ENCODE data around the gene DCC. TPM values are rescaled to one million over a fixed set of nuclear protein-coding genes. Genes with fewer than 3 reads are reported as not detected.

DCC gene
- total RNA-seq, 3 donors from 2014 or later (not counting 1 experiment from before 2014, with no cell fraction given) = not detected

- no peak overlapping the region for H3K4me3 Mint-ChIP-seq
- no peak overlapping the region for H3K4me3 ChIP-seq (ENCODE audit: low read length)
- H3K36me3 Mint-ChIP-seq = no peaks in the 10 kb centered on the region
- no peak for DNase-seq
- WGBS (ENCODE audit: insufficient coverage) = 65% methylated on average over 4 of the region's 4 CpGs
- no peak overlapping the region for H3K27ac Mint-ChIP-seq
- intact Hi-C loops (cut with micrococcal nuclease) = no loop called here
- no peaks in the 10 kb centered on the region for H3K4me1 Mint-ChIP-seq
- no peaks in the 10 kb centered on the region for H3K4me1 ChIP-seq (ENCODE audit: control insufficient read depth, insufficient read depth, low read length)
- H3K9me3 Mint-ChIP-seq = peaks cover 3 to 9% of the 10 kb centered on the region in 2 donors
- H3K36me3 ChIP-seq (ENCODE audit: control insufficient read depth, insufficient read depth, low read length) = no peaks in the 10 kb centered on the region
- TF ChIP-seq, protein P1, sequence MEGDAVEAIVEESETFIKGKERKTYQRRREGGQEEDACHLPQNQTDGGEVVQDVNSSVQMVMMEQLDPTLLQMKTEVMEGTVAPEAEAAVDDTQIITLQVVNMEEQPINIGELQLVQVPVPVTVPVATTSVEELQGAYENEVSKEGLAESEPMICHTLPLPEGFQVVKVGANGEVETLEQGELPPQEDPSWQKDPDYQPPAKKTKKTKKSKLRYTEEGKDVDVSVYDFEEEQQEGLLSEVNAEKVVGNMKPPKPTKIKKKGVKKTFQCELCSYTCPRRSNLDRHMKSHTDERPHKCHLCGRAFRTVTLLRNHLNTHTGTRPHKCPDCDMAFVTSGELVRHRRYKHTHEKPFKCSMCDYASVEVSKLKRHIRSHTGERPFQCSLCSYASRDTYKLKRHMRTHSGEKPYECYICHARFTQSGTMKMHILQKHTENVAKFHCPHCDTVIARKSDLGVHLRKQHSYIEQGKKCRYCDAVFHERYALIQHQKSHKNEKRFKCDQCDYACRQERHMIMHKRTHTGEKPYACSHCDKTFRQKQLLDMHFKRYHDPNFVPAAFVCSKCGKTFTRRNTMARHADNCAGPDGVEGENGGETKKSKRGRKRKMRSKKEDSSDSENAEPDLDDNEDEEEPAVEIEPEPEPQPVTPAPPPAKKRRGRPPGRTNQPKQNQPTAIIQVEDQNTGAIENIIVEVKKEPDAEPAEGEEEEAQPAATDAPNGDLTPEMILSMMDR (IDR thresholded peaks at IDR 0.05) = no peak
- no peak for ATAC-seq
- H3K27ac ChIP-seq (ENCODE audit: low read length) = no peak overlapping the region
- no peaks in the 10 kb centered on the region for H3K27me3 ChIP-seq (ENCODE audit: control insufficient read depth, insufficient read depth, low read length)
- H3K9me3 ChIP-seq (ENCODE audit: control insufficient read depth, insufficient read depth, low read length) = no peaks in the 10 kb centered on the region
- no peaks in the 10 kb centered on the region for H3K27me3 Mint-ChIP-seq (ENCODE audit: low read depth in 2 of 2)
These were observed 111.3 kb downstream of the DCC start for GRCh38 chr18:52451256-52451655.

GRCh38 chr18:52451851-52452250 lies 111.9 kb downstream of the DCC start:
- no peak overlapping the region for H3K27ac Mint-ChIP-seq
- H3K9me3 Mint-ChIP-seq = peaks cover 3 to 9% of the 10 kb centered on the region in 2 donors
- no peaks in the 10 kb centered on the region for H3K36me3 Mint-ChIP-seq
- ATAC-seq (no peak), DNase-seq (no peak)
- Histone ChIP-seq H3K4me3 (ENCODE audit: low read length) (no peak overlapping the region), H3K36me3 (ENCODE audit: control insufficient read depth, insufficient read depth, low read length) (no peaks in the 10 kb centered on the region), H3K4me1 (ENCODE audit: control insufficient read depth, insufficient read depth, low read length) (no peaks in the 10 kb centered on the region), H3K27ac (ENCODE audit: low read length) (no peak overlapping the region), H3K27me3 (ENCODE audit: control insufficient read depth, insufficient read depth, low read length) (no peaks in the 10 kb centered on the region), H3K9me3 (ENCODE audit: control insufficient read depth, insufficient read depth, low read length) (no peaks in the 10 kb centered on the region)
- intact Hi-C loops (cut with micrococcal nuclease) = no loop called here
- TF ChIP-seq, protein P1 (IDR thresholded peaks at IDR 0.05) = no peak
- WGBS (ENCODE audit: insufficient coverage) = 83% methylated on average over 1 of the region's 1 CpG
- H3K4me3 Mint-ChIP-seq = no peak overlapping the region
- H3K27me3 Mint-ChIP-seq (ENCODE audit: low read depth in 2 of 2) = no peaks in the 10 kb centered on the region
- H3K4me1 Mint-ChIP-seq = no peaks in the 10 kb centered on the region

GRCh38 chr18:52452427-52452826 lies 112.4 kb downstream of the DCC start:
- DNase-seq (no peak), ATAC-seq (no peak)
- Mint-ChIP-seq H3K27me3 (ENCODE audit: low read depth in 2 of 2) (no peaks in the 10 kb centered on the region), H3K4me3 (no peak overlapping the region), H3K9me3 (peaks cover 1 to 9% of the 10 kb centered on the region in 2 donors), H3K36me3 (no peaks in the 10 kb centered on the region), H3K4me1 (no peaks in the 10 kb centered on the region), H3K27ac (no peak overlapping the region)
- Histone ChIP-seq H3K4me3 (ENCODE audit: low read length) (no peak overlapping the region), H3K4me1 (ENCODE audit: control insufficient read depth, insufficient read depth, low read length) (no peaks in the 10 kb centered on the region), H3K27ac (ENCODE audit: low read length) (no peak overlapping the region), H3K36me3 (ENCODE audit: control insufficient read depth, insufficient read depth, low read length) (no peaks in the 10 kb centered on the region), H3K9me3 (ENCODE audit: control insufficient read depth, insufficient read depth, low read length) (no peaks in the 10 kb centered on the region), H3K27me3 (ENCODE audit: control insufficient read depth, insufficient read depth, low read length) (no peaks in the 10 kb centered on the region)
- TF ChIP-seq, protein P1 (IDR thresholded peaks at IDR 0.05) = no peak
- 88% methylated on average over 4 of the region's 4 CpGs for WGBS (ENCODE audit: insufficient coverage)
- intact Hi-C loops (cut with micrococcal nuclease) = no loop called here

DNA sequence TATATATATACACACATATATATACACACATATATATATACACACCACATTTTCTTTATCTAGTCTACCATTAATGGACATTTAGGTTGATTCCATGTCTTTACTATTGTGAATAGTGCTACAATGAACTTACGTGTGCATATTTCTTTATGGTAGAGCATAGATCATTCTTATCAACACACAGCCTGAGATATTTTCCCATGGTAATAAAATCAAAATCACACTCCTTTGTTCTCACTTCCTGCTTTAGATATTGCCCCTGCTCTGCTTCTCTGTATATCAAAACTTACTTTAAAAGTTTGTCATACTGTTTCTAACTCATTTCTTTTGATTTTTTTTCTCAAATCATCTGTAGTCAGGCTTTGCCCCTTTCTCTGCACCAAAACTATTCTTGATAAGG lies 119.9 kb downstream of the DCC start:
- ATAC-seq (no peak), DNase-seq (no peak)
- H3K4me3 Mint-ChIP-seq = no peak overlapping the region
- Histone ChIP-seq H3K27me3 (ENCODE audit: control insufficient read depth, insufficient read depth, low read length) (no peaks in the 10 kb centered on the region), H3K4me3 (ENCODE audit: low read length) (no peak overlapping the region), H3K4me1 (ENCODE audit: control insufficient read depth, insufficient read depth, low read length) (no peaks in the 10 kb centered on the region), H3K27ac (ENCODE audit: low read length) (no peak overlapping the region), H3K36me3 (ENCODE audit: control insufficient read depth, insufficient read depth, low read length) (no peaks in the 10 kb centered on the region), H3K9me3 (ENCODE audit: control insufficient read depth, insufficient read depth, low read length) (no peaks in the 10 kb centered on the region)
- no peaks in the 10 kb centered on the region for H3K27me3 Mint-ChIP-seq (ENCODE audit: low read depth in 2 of 2)
- WGBS (ENCODE audit: insufficient coverage) = 100% methylated on average over 1 of the region's 1 CpG
- no peaks in the 10 kb centered on the region for H3K36me3 Mint-ChIP-seq
- no peaks in the 10 kb centered on the region for H3K4me1 Mint-ChIP-seq
- H3K9me3 Mint-ChIP-seq = peaks cover 10 to 14% of the 10 kb centered on the region in 2 donors
- intact Hi-C loops (cut with micrococcal nuclease) = no loop called here
- H3K27ac Mint-ChIP-seq = no peak overlapping the region
- TF ChIP-seq, protein P1 (IDR thresholded peaks at IDR 0.05) = no peak
